AG09309 (cell line): ENCODE data around the gene IL17RC.

Experiments used
- DNase-seq: peaks from one replicate; pipeline ENCODE4 v3.0.0-alpha.2; 2010; ENCODE audit warnings: low read depth
- H3K4me3 ChIP-seq: 2 replicates; pipeline ENCODE4 v1.5.1; 2011; ENCODE audit warnings: mild to moderate bottlenecking, low read depth, low read length, moderate library complexity; ENCODE audit not compliant: control insufficient read depth
- TF ChIP-seq, protein P1 (sequence below): IDR thresholded peaks from 2 replicates; pipeline ENCODE4 v1.5.1; 2011; ENCODE audit warnings: mild to moderate bottlenecking, low read depth, low read length, inconsistent platforms; ENCODE audit not compliant: insufficient read depth, control insufficient read depth; ENCODE audit errors: missing control alignments

The IL17RC gene

DNA sequence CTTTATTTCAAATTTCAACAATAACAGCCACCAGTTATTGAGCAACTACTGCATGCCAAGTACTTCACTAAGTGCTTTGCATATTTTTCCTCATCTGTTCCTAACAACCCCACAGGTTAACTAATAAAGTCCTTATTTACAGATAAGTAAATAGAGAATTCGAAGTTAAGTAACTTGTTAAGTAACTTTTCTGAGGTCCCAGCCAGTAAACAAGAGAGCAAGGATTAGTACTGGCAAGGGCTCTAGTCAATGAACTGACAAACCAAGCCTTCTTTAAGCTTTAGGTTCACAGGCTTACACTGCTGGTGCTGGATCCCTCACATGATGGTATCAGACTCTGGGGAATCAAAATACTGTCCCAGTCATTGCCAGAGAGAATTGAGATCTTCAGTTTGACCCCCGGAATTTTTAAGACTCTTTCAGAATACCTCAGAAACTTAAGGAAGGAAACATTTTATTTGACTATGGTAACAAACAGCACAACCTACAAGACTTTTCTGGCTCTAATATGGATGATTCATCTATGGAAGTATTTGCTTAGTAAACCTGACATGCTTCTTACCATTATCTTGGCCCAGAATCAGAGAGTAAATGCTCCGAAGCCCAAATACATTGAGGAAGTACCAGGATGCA is 53.2 kb downstream of the IL17RC start:
- DNase-seq, result peak; percentile 48
- no peak overlapping the region for H3K4me3 ChIP-seq
- TF ChIP-seq, protein P1, sequence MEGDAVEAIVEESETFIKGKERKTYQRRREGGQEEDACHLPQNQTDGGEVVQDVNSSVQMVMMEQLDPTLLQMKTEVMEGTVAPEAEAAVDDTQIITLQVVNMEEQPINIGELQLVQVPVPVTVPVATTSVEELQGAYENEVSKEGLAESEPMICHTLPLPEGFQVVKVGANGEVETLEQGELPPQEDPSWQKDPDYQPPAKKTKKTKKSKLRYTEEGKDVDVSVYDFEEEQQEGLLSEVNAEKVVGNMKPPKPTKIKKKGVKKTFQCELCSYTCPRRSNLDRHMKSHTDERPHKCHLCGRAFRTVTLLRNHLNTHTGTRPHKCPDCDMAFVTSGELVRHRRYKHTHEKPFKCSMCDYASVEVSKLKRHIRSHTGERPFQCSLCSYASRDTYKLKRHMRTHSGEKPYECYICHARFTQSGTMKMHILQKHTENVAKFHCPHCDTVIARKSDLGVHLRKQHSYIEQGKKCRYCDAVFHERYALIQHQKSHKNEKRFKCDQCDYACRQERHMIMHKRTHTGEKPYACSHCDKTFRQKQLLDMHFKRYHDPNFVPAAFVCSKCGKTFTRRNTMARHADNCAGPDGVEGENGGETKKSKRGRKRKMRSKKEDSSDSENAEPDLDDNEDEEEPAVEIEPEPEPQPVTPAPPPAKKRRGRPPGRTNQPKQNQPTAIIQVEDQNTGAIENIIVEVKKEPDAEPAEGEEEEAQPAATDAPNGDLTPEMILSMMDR, result no peak

DNA sequence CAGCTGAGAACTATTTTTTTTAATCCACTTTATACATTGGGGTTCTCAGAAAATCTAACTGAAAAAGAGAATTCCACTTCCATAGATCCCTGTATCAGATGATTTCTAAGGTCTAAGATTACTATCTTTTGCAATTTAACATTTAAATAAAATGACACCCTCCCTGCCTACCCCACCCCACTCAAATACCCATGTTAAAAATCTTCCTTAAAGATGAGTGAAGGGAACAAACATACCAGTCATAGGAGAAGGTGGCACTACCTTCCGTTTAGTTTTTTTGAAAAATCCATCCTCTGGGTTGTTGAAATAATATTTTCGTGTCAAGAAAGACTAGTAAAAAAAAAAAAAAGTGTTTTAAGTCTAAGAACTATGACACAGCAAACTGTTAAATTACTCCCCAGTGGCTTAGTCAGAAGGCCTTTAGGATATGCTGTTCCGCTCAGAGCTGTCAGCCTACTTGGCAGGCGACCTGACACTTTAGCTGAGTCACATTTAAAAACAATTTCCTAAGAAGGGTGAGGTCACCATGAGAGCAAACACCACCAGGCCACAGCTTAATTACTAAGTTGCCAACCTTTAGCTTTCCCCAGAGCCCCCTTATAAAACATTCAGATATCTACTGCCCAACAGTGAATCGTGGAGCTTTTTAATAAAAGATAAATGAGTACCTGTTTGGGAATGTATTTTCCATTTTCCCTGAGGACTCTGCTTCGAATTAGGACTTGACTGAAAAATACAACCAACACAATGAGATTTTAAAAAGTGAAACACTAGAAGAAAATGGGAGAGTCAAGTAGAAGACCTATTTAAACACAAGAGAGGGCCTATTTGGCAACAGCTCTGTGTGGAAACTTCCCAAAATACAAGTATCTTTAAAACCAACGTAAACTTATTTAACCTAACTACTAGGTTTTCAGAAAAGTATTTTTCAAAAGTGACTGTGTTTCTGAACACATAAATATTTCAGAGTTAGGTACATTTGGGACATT is 60.1 kb downstream of the IL17RC start:
- H3K4me3 ChIP-seq, result no peak overlapping the region
- TF ChIP-seq, protein P1, result no peak
- DNase-seq, result peak; percentile 98

DNA sequence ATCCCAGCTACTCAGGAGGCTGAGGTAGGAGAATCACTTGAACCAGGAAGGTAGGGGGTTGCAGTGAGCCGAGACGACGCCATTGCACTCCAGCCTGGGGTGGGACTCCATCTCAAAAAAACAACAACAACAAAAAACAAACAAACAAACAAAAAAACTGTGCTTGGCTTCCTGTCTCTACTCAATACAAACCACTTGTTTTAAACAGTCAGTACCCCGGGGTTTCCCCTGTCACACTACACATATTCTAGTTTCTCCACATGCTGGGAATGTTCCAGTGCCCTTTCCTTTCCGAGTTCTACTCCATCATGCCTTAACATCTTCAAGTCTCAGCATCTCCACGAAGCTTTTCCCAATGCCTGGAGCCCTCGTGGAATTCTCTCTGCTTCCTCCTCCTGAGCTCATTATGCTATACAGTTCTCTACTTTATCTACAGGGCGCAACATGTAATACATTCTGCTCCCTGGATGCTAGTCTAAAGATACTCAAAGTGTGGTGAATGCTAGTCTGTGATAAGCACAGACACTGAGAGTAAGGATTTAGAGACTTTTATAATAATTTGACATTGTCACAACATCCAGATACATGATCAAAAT is 61.9 kb downstream of the IL17RC start:
- no peak for DNase-seq
- TF ChIP-seq, protein P1, result no peak
- no peak overlapping the region for H3K4me3 ChIP-seq

DNA sequence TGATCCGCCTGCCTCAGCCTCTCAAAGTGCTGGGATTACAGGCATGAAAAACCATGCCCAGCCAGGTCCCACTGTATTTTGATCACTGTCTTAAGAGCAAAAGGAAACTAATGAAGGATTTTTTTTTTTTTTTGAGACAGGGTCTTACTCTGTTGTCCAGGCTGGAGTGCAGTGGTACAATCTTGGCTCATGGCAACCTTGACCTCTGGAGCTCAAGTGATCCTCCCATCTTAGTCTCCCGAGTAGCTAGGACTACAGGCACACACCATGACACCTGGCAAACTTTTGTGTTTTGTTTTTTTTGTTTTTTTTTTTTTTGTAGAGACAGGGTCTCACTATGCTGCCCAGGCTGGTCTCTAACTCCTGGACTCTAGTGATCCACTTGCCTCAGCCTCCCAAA is 63.4 kb downstream of the IL17RC start:
- TF ChIP-seq, protein P1, result no peak
- H3K4me3 ChIP-seq, result no peak overlapping the region

More for the DNA sequence above, 63.4 kb downstream of the IL17RC start:
- no peak for DNase-seq
